AG08395 (cell line): ENCODE measurements around the gene SLC25A47.
A peak's percentile ranks its signal among the peaks of the same experiment; 100 is the strongest.
"Not testable (repeated sequence)": the region's sequence is repeated elsewhere in the genome, so short reads cannot be mapped to it uniquely, and the experiment has no call there.

Experiments used
- DNase-seq: peaks from one replicate; pipeline ENCODE4 v3.0.0; 2012; ENCODE audit warnings: mixed read lengths, low spot score

SLC25A47 gene

GRCh38 chr14:100289916-100290606 is 33.1 kb upstream of the SLC25A47 start:
- no peak for DNase-seq

- no peak for DNase-seq
Measured at GRCh38 chr14:100290607-100291304, 32.4 kb upstream of the SLC25A47 start.

- no peak for DNase-seq
Measured at GRCh38 chr14:100291305-100292075, 31.6 kb upstream of the SLC25A47 start.

- DNase-seq = no peak
Measured at GRCh38 chr14:100292301-100292775, 30.8 kb upstream of the SLC25A47 start.

GRCh38 chr14:100292776-100293461 is 30.2 kb upstream of the SLC25A47 start:
- no peak for DNase-seq

- DNase-seq = no peak
Measured at GRCh38 chr14:100293497-100294212, 29.5 kb upstream of the SLC25A47 start.

- no peak for DNase-seq
Measured at GRCh38 chr14:100294213-100294962, 28.8 kb upstream of the SLC25A47 start.

- DNase-seq = no peak
Measured at GRCh38 chr14:100294963-100295330, 28.2 kb upstream of the SLC25A47 start.

- DNase-seq = no peak
Measured at GRCh38 chr14:100295376-100296105, 27.6 kb upstream of the SLC25A47 start.

GRCh38 chr14:100296106-100296651 is 27.0 kb upstream of the SLC25A47 start:
- no peak for DNase-seq

- DNase-seq = not testable (repeated sequence)
Measured at GRCh38 chr14:100296729-100297128, 26.4 kb upstream of the SLC25A47 start.

GRCh38 chr14:100297320-100298300 is 25.5 kb upstream of the SLC25A47 start:
- DNase-seq = peak; percentile 86

- no peak for DNase-seq
Measured at GRCh38 chr14:100298551-100299237, 24.4 kb upstream of the SLC25A47 start.

GRCh38 chr14:100299238-100299560 is 23.9 kb upstream of the SLC25A47 start:
- DNase-seq = no peak

GRCh38 chr14:100302616-100303015 is 20.5 kb upstream of the SLC25A47 start:
- no peak for DNase-seq

- peak; percentile 41 for DNase-seq
Measured at GRCh38 chr14:100303179-100303578, 20.0 kb upstream of the SLC25A47 start.

GRCh38 chr14:100303925-100304324 is 19.2 kb upstream of the SLC25A47 start:
- DNase-seq = no peak

- peak; percentile 30 for DNase-seq
Measured at GRCh38 chr14:100304825-100305323, 18.3 kb upstream of the SLC25A47 start.
